Mesendoderm (in vitro differentiated cells): ENCODE results near the gene NAA25.
A peak's percentile ranks its signal among the peaks of the same experiment; 100 is the strongest.

Source experiments
- DNase-seq: peaks from one replicate; pipeline ENCODE4 v3.0.0; 2013
- H2AK5ac ChIP-seq: 2 replicates; pipeline ENCODE4 v1.6.1; 2013; ENCODE audit warnings: low read length, inconsistent platforms
- H2BK120ac ChIP-seq: 2 replicates; pipeline ENCODE4 v1.6.1; 2013; ENCODE audit warnings: low read depth, mild to moderate bottlenecking, low read length, moderate library complexity, mixed read lengths
- H2BK15ac ChIP-seq: replicated peaks from 2 replicates; pipeline ENCODE4 v1.6.1; 2013; ENCODE audit warnings: low read depth, mild to moderate bottlenecking, moderate library complexity
- H2BK5ac ChIP-seq: 2 replicates; pipeline ENCODE4 v1.6.1; 2013; ENCODE audit warnings: low read length, inconsistent platforms
- H3K18ac ChIP-seq: 2 replicates; pipeline ENCODE4 v1.6.1; 2013; ENCODE audit warnings: mild to moderate bottlenecking, low read length, mixed read lengths
- H3K23ac ChIP-seq: one replicate; pipeline ENCODE4 v1.6.1; 2013; ENCODE audit warnings: low read length
- H3K27ac ChIP-seq: 2 replicates; pipeline ENCODE4 v1.5.1; 2013; ENCODE audit warnings: low read depth, mild to moderate bottlenecking, inconsistent platforms, low read length, moderate library complexity
- H3K27me3 ChIP-seq: 2 replicates; pipeline ENCODE4 v1.6.1; 2013; ENCODE audit warnings: low read length, control low read depth, mild to moderate bottlenecking, inconsistent platforms; ENCODE audit not compliant: insufficient read depth, poor library complexity
- H3K36me3 ChIP-seq: 2 replicates; pipeline ENCODE4 v1.6.1; 2013; ENCODE audit warnings: low read length, inconsistent platforms; ENCODE audit not compliant: control insufficient read depth, insufficient read depth
- H3K4ac ChIP-seq: one replicate; pipeline ENCODE4 v1.6.1; 2013; ENCODE audit warnings: low read depth, mild to moderate bottlenecking, low read length, moderate library complexity
- H3K4me1 ChIP-seq: 2 replicates; pipeline ENCODE4 v1.6.1; 2013; ENCODE audit warnings: low read depth, low read length, inconsistent platforms; ENCODE audit not compliant: control insufficient read depth
- H3K4me2 ChIP-seq: 2 replicates; pipeline ENCODE4 v1.6.1; 2013; ENCODE audit warnings: low read length
- H3K4me3 ChIP-seq: 2 replicates; pipeline ENCODE4 v1.5.1; 2013; ENCODE audit warnings: mild to moderate bottlenecking, low read length
- H3K56ac ChIP-seq: one replicate; pipeline ENCODE4 v1.6.1; 2013; ENCODE audit warnings: low read length
- H3K79me1 ChIP-seq: 2 replicates; pipeline ENCODE4 v1.6.1; 2013; ENCODE audit warnings: low read length, inconsistent platforms
- H3K79me2 ChIP-seq: 2 replicates; pipeline ENCODE4 v1.6.1; 2013; ENCODE audit warnings: mild to moderate bottlenecking, low read length; ENCODE audit not compliant: control insufficient read depth, insufficient read depth
- H3K9ac ChIP-seq: 2 replicates; pipeline ENCODE4 v1.6.1; 2013; ENCODE audit warnings: low read length, inconsistent platforms
- H4K5ac ChIP-seq: one replicate; pipeline ENCODE4 v1.6.1; 2013; ENCODE audit warnings: low read length
- H4K8ac ChIP-seq: one replicate; pipeline ENCODE4 v1.6.1; 2013; ENCODE audit warnings: low read depth, mild to moderate bottlenecking, control low read depth, low read length, moderate library complexity
- WGBS: extraction: QIAGEN DNeasy Blood & Tissue Kit; methylation state at CpG from one replicate; pipeline ENCODE4 v1.1.7; 2013; ENCODE audit warnings: low lambda C conversion rate, missing lambda C conversion rate; ENCODE audit not compliant: insufficient coverage; ENCODE audit errors: extremely low coverage; 5-methylcytosine and 5-hydroxymethylcytosine counted together

The NAA25 gene

GRCh38 chr12:112020947-112021457 lies 87.6 kb downstream of the NAA25 start:
- no peak for DNase-seq
- peaks cover 3% of the 10 kb centered on the region for H3K36me3 ChIP-seq

GRCh38 chr12:112018571-112019237 lies 89.9 kb downstream of the NAA25 start:
- Histone ChIP-seq H4K5ac (no peak overlapping the region), H4K8ac (no peak overlapping the region), H2BK5ac (no peak overlapping the region), H3K18ac (no peak overlapping the region), H3K4me3 (no peak overlapping the region), H2BK120ac (no peak overlapping the region), H3K79me2 (peaks cover 49% of the 10 kb centered on the region), H3K56ac (no peak overlapping the region), H3K4me2 (no peak overlapping the region), H3K4ac (no peak overlapping the region), H3K79me1 (peaks cover 24% of the 10 kb centered on the region), H2BK15ac (no peak overlapping the region), H3K4me1 (no peaks in the 10 kb centered on the region), H3K9ac (no peak overlapping the region), H3K23ac (no peak overlapping the region), H3K36me3 (peaks cover 3% of the 10 kb centered on the region), H3K27ac (no peak overlapping the region), H3K27me3 (no peaks in the 10 kb centered on the region), H2AK5ac (no peak overlapping the region)
- no peak for DNase-seq
- WGBS: no CpG with 5 or more reads among the region's 2 CpGs

More at GRCh38 chr12:112020947-112021457, 87.6 kb downstream of the NAA25 start:
- no peak overlapping the region for H2BK15ac ChIP-seq
- no peak overlapping the region for H2BK5ac ChIP-seq
- no peak overlapping the region for H3K9ac ChIP-seq
- no peak overlapping the region for H4K5ac ChIP-seq
- H3K4ac ChIP-seq: no peak overlapping the region
- peaks cover 28% of the 10 kb centered on the region for H3K79me2 ChIP-seq
- H2BK120ac ChIP-seq: no peak overlapping the region
- no peak overlapping the region for H3K4me3 ChIP-seq
- no peak overlapping the region for H3K18ac ChIP-seq
- no peak overlapping the region for H3K56ac ChIP-seq
- no peak overlapping the region for H4K8ac ChIP-seq
- H3K23ac ChIP-seq: no peak overlapping the region
- H3K27ac ChIP-seq: no peak overlapping the region
- peaks cover 16% of the 10 kb centered on the region for H3K79me1 ChIP-seq
- H3K4me1 ChIP-seq: no peaks in the 10 kb centered on the region
- no peak overlapping the region for H2AK5ac ChIP-seq
- no peaks in the 10 kb centered on the region for H3K27me3 ChIP-seq
- WGBS: no CpG with 5 or more reads among the region's 8 CpGs
- no peak overlapping the region for H3K4me2 ChIP-seq

- Histone ChIP-seq H3K27ac (no peak overlapping the region), H3K27me3 (no peaks in the 10 kb centered on the region), H2BK5ac (no peak overlapping the region), H3K18ac (no peak overlapping the region), H2AK5ac (no peak overlapping the region), H3K4me3 (no peak overlapping the region), H3K4me2 (no peak overlapping the region), H3K79me1 (peaks cover 22% of the 10 kb centered on the region), H3K56ac (no peak overlapping the region), H4K8ac (no peak overlapping the region), H3K23ac (no peak overlapping the region), H2BK120ac (no peak overlapping the region), H3K4ac (no peak overlapping the region), H3K9ac (no peak overlapping the region), H2BK15ac (no peak overlapping the region), H4K5ac (no peak overlapping the region), H3K4me1 (no peaks in the 10 kb centered on the region), H3K79me2 (peaks cover 51% of the 10 kb centered on the region), H3K36me3 (peaks cover 1% of the 10 kb centered on the region)
- no CpG with 5 or more reads among the region's 1 CpG for WGBS
- DNase-seq: no peak
Measured at GRCh38 chr12:112017041-112017440, 91.5 kb downstream of the NAA25 start.

GRCh38 chr12:112015938-112016337 lies 92.6 kb downstream of the NAA25 start:
- Histone ChIP-seq H3K56ac (no peak overlapping the region), H4K5ac (no peak overlapping the region), H2BK120ac (no peak overlapping the region), H2AK5ac (no peak overlapping the region), H3K18ac (no peak overlapping the region), H3K23ac (no peak overlapping the region), H3K4me1 (peaks cover 2% of the 10 kb centered on the region), H4K8ac (no peak overlapping the region), H3K9ac (no peak overlapping the region), H3K4ac (no peak overlapping the region), H3K36me3 (peaks cover 1% of the 10 kb centered on the region), H3K4me2 (no peak overlapping the region), H3K79me2 (peaks cover 50% of the 10 kb centered on the region), H3K79me1 (peaks cover 23% of the 10 kb centered on the region), H3K27me3 (no peaks in the 10 kb centered on the region), H2BK15ac (no peak overlapping the region), H3K4me3 (no peak overlapping the region), H3K27ac (no peak overlapping the region), H2BK5ac (no peak overlapping the region)
- WGBS: no CpG with 5 or more reads among the region's 6 CpGs
- no peak for DNase-seq

GRCh38 chr12:112013601-112014402 lies 94.8 kb downstream of the NAA25 start:
- peak overlapping the region; percentile 86 for H3K56ac ChIP-seq

More at GRCh38 chr12:112013601-112014402, 94.8 kb downstream of the NAA25 start:
- H4K5ac ChIP-seq: no peak overlapping the region
- H3K27ac ChIP-seq: peak overlapping the region; percentile 79
- H3K18ac ChIP-seq: peak overlapping the region; percentile 34
- peaks cover 19% of the 10 kb centered on the region for H3K79me1 ChIP-seq
- H2BK15ac ChIP-seq: no peak overlapping the region
- H4K8ac ChIP-seq: no peak overlapping the region
- DNase-seq: peak; percentile 91
- H3K4me2 ChIP-seq: peak overlapping the region; percentile 68
- no peak overlapping the region for H2AK5ac ChIP-seq
- H3K36me3 ChIP-seq: no peaks in the 10 kb centered on the region
- WGBS: no CpG with 5 or more reads among the region's 54 CpGs
- peak overlapping the region; percentile 29 for H2BK5ac ChIP-seq
- H3K27me3 ChIP-seq: no peaks in the 10 kb centered on the region
- peak overlapping the region; percentile 67 for H3K23ac ChIP-seq
- H3K4me1 ChIP-seq: peaks cover 2% of the 10 kb centered on the region
- peak overlapping the region; percentile 53 for H3K4me3 ChIP-seq
- H3K9ac ChIP-seq: peak overlapping the region; percentile 80
- peak overlapping the region; percentile 17 for H3K4ac ChIP-seq
- H2BK120ac ChIP-seq: no peak overlapping the region
- H3K79me2 ChIP-seq: peaks cover 43% of the 10 kb centered on the region
